ENCODE data around the gene NSG1. TPM values are rescaled to one million over a fixed set of nuclear protein-coding genes. Genes with fewer than 3 reads are reported as not detected.

The NSG1 gene
- total RNA-seq = 0.65 and 1.5 TPM in 2 replicates

GRCh38 chr4:4386736-4387392 is at the start of gene NSG1:
NSG1 (plus strand) TSS chr4:4387102; CDS start chr4:4387630, 528 bp downstream.

Other genes starting within 250 kb of the NSG1 start
- not detected in 2 replicates for gene OTOP1, start 160.2 kb upstream of the NSG1 start, total RNA-seq
- 18.4 and 20.2 TPM in 2 replicates for gene TMEM128, start 138.9 kb upstream of the NSG1 start, total RNA-seq
- 3.2 and 15.0 TPM in 2 replicates for gene LYAR, start 96.9 kb upstream of the NSG1 start, total RNA-seq
- gene ZBTB49, start 96.9 kb upstream of the NSG1 start, total RNA-seq = 0.81 and 2.0 TPM in 2 replicates
- 12.8 and 14.3 TPM in 2 replicates for gene STX18, start 154.9 kb downstream of the NSG1 start, total RNA-seq

Data from mesangial cell (primary cell).